IMR-90 (cell line): ENCODE measurements around the gene WNK1. TPM values are rescaled to one million over a fixed set of nuclear protein-coding genes. Genes with fewer than 3 reads are reported as not detected.

Source experiments
- ATAC-seq: fragments of 200-7000 bp; cut with Tn5 transposase; 2 replicates; pipeline ENCODE4 v1.9.1; 2020; ENCODE audit warnings: low read depth, mild to moderate bottlenecking, moderate library complexity
- BruUV-seq: library from RNA; stranded (reverse); fragments of 400-500 nt; replicated peaks from 2 replicates; lab custom pipeline; 2021; lab: Mats Ljungman, UMichigan
- CTCF ChIA-PET: fragments of 300-600 bp; formaldehyde crosslinking; extraction: SDS; loops from one replicate; lab custom pipeline; 2021; ENCODE audit warnings: antibody characterized with exemption; lab: Yijun Ruan, JAX
- POLR2A ChIA-PET: fragments of 300-600 bp; sonication (Branson Sonifier 250); formaldehyde crosslinking; loops from one replicate; lab custom pipeline; 2022; ENCODE audit warnings: antibody characterized with exemption; ENCODE audit not compliant: unreplicated experiment; lab: Charles Lee
- DNase-seq: peaks from one replicate; pipeline ENCODE4 v3.0.0; 2013
- H2AFZ ChIP-seq: replicated peaks from 2 replicates; pipeline ENCODE3; 2013; ENCODE audit warnings: low read length, mild to moderate bottlenecking; ENCODE audit not compliant: poor library complexity
- H2AK5ac ChIP-seq: 2 replicates; pipeline ENCODE4 v1.6.1; 2013; ENCODE audit warnings: low read depth, low read length, inconsistent platforms
- H2AK9ac ChIP-seq: replicated peaks from 2 replicates; pipeline ENCODE3; 2013; ENCODE audit warnings: mild to moderate bottlenecking, low read depth, low read length, moderate library complexity; ENCODE audit not compliant: poor library complexity
- H2BK120ac ChIP-seq: 2 replicates; pipeline ENCODE4 v1.6.1; 2013; ENCODE audit warnings: low read depth, low read length, inconsistent platforms
- H2BK15ac ChIP-seq: 3 replicates; pipeline ENCODE4 v1.6.1; 2013; ENCODE audit warnings: low read depth, low read length, inconsistent platforms
- H2BK20ac ChIP-seq: 2 replicates; pipeline ENCODE4 v1.6.1; 2013; ENCODE audit warnings: low read depth, mild to moderate bottlenecking, inconsistent platforms, low read length, moderate library complexity
- H2BK5ac ChIP-seq: 2 replicates; pipeline ENCODE4 v1.6.1; 2013; ENCODE audit warnings: mild to moderate bottlenecking, low read depth, low read length, inconsistent platforms; ENCODE audit not compliant: poor library complexity, severe bottlenecking
- H3K14ac ChIP-seq: replicated peaks from 2 replicates; pipeline ENCODE4 v1.6.1; 2013; ENCODE audit warnings: low read depth, low read length, inconsistent platforms
- H3K18ac ChIP-seq: 2 replicates; pipeline ENCODE4 v1.6.1; 2013; ENCODE audit warnings: low read depth, low read length, control low read depth
- H3K23ac ChIP-seq: 2 replicates; pipeline ENCODE4 v1.6.1; 2013; ENCODE audit warnings: low read depth, low read length, inconsistent platforms
- H3K27ac ChIP-seq: 2 replicates; pipeline ENCODE4 v1.5.1; 2013; ENCODE audit warnings: mild to moderate bottlenecking, control low read depth, low read length; ENCODE audit not compliant: insufficient read depth
- H3K27me3 ChIP-seq: 2 replicates; pipeline ENCODE4 v1.6.1; 2013; ENCODE audit warnings: low read length; ENCODE audit not compliant: control insufficient read depth, insufficient read depth
- H3K36me3 ChIP-seq: 2 replicates; pipeline ENCODE4 v1.6.1; 2013; ENCODE audit warnings: low read length, mixed read lengths; ENCODE audit not compliant: control insufficient read depth, insufficient read depth
- H3K4ac ChIP-seq: 2 replicates; pipeline ENCODE4 v1.6.1; 2013; ENCODE audit warnings: low read depth, low read length, inconsistent platforms
- H3K4me1 ChIP-seq: 2 replicates; pipeline ENCODE4 v1.6.1; 2013; ENCODE audit warnings: low read length, mixed read lengths; ENCODE audit not compliant: control insufficient read depth, insufficient read depth
- H3K4me2 ChIP-seq: 2 replicates; pipeline ENCODE4 v1.6.1; 2013; ENCODE audit warnings: low read depth, mild to moderate bottlenecking, control low read depth, low read length, moderate library complexity
- H3K4me3 ChIP-seq: 2 replicates; pipeline ENCODE4 v1.5.1; 2013; ENCODE audit warnings: low read depth, mild to moderate bottlenecking, control low read depth, low read length, moderate library complexity; ENCODE audit not compliant: insufficient read depth
- H3K56ac ChIP-seq: 2 replicates; pipeline ENCODE4 v1.6.1; 2013; ENCODE audit warnings: low read length, inconsistent platforms; ENCODE audit not compliant: insufficient read depth; ENCODE audit errors: extremely low read depth
- H3K79me1 ChIP-seq, 2 experiments: 2 replicates each; pipeline ENCODE4 v1.6.1; 2013; ENCODE audit warnings: low read length in 2 of 2, inconsistent platforms in 1 of 2, low read depth in 1 of 2
- H3K9ac ChIP-seq: 2 replicates; pipeline ENCODE4 v1.6.1; 2013; ENCODE audit warnings: low read depth, low read length, control low read depth
- H3K9me1 ChIP-seq: 2 replicates; pipeline ENCODE4 v1.6.1; 2013; ENCODE audit warnings: low read length, inconsistent platforms; ENCODE audit not compliant: insufficient read depth
- H3K9me3 ChIP-seq: 2 replicates; pipeline ENCODE4 v1.6.1; 2013; ENCODE audit warnings: low read length; ENCODE audit not compliant: control insufficient read depth, insufficient read depth
- H4K20me1 ChIP-seq: 2 replicates; pipeline ENCODE4 v1.6.1; 2013; ENCODE audit warnings: low read length, inconsistent platforms; ENCODE audit not compliant: insufficient read depth
- H4K5ac ChIP-seq: 2 replicates; pipeline ENCODE4 v1.6.1; 2013; ENCODE audit warnings: mild to moderate bottlenecking, low read depth, low read length, control low read depth
- H4K8ac ChIP-seq, 2 experiments: 2 replicates each; pipeline ENCODE4 v1.6.1; 2013; ENCODE audit warnings: low read depth in 2 of 2, low read length in 2 of 2, control low read depth in 1 of 2, inconsistent platforms in 1 of 2
- H4K91ac ChIP-seq: 2 replicates; pipeline ENCODE4 v1.6.1; 2013; ENCODE audit warnings: low read depth, low read length, inconsistent platforms; ENCODE audit not compliant: insufficient read depth
- BHLHE40 ChIP-seq: fragments of 150-350 bp; IDR thresholded peaks from 2 replicates; pipeline ENCODE4 v1.6.1; 2016; ENCODE audit warnings: mild to moderate bottlenecking, low read depth, low read length
- CEBPB ChIP-seq: IDR thresholded peaks from 2 replicates; pipeline ENCODE4 v1.6.1; 2012; ENCODE audit warnings: low read depth, low read length, improper control_type of control experiment
- CHD1 ChIP-seq: IDR thresholded peaks from 2 replicates; pipeline ENCODE4 v1.6.1; 2012; ENCODE audit warnings: low read depth, low read length, improper control_type of control experiment
- FOS ChIP-seq: fragments of 150-350 bp; IDR thresholded peaks from 2 replicates; pipeline ENCODE4 v1.6.1; 2016; ENCODE audit warnings: low read depth, low read length
- MAFK ChIP-seq: IDR thresholded peaks from 2 replicates; pipeline ENCODE4 v1.6.1; 2012; ENCODE audit warnings: low read depth, low read length, improper control_type of control experiment
- MAZ ChIP-seq: IDR thresholded peaks from 2 replicates; pipeline ENCODE4 v1.6.1; 2012; ENCODE audit warnings: low read depth, mild to moderate bottlenecking, low read length, improper control_type of control experiment, moderate library complexity, borderline replicate concordance
- MXI1 ChIP-seq: IDR thresholded peaks from 2 replicates; pipeline ENCODE4 v1.6.1; 2012; ENCODE audit warnings: low read depth, mild to moderate bottlenecking, low read length, moderate library complexity, borderline replicate concordance
- NFE2L2 ChIP-seq: fragments of 150-350 bp; IDR thresholded peaks from 2 replicates; pipeline ENCODE4 v1.6.1; 2016; ENCODE audit warnings: low read depth, mild to moderate bottlenecking, low read length
- POLR2A ChIP-seq: IDR thresholded peaks from 2 replicates; pipeline ENCODE4 v1.6.1; 2012; ENCODE audit warnings: mild to moderate bottlenecking, low read depth, low read length
- RAD21 ChIP-seq: IDR thresholded peaks from 2 replicates; pipeline ENCODE4 v1.6.1; 2012; ENCODE audit warnings: low read length, improper control_type of control experiment
- RCOR1 ChIP-seq: IDR thresholded peaks from 2 replicates; pipeline ENCODE4 v1.6.1; 2012; ENCODE audit warnings: mild to moderate bottlenecking, low read length, improper control_type of control experiment; ENCODE audit not compliant: insufficient replicate concordance
- RFX5 ChIP-seq: IDR thresholded peaks from 2 replicates; pipeline ENCODE4 v1.8.0; 2012; ENCODE audit warnings: low read depth, mild to moderate bottlenecking, low read length, moderate library complexity
- SMC3 ChIP-seq: fragments of 150-350 bp; IDR thresholded peaks from 2 replicates; pipeline ENCODE4 v1.6.1; 2016; ENCODE audit warnings: low read depth, mild to moderate bottlenecking, antibody characterized with exemption, low read length, moderate library complexity
- WGBS, 2 experiments: methylation state at CpG; one replicate each; pipeline versions ENCODE4 v1.1.5 to v1.1.7; 2013; ENCODE audit warnings: missing lambda C conversion rate in 2 of 2; ENCODE audit not compliant: insufficient read length in 1 of 2; ENCODE audit errors: extremely low coverage in 2 of 2; 5-methylcytosine and 5-hydroxymethylcytosine counted together
- dilution Hi-C: fragments of 300-500 bp; cut with HindIII; formaldehyde crosslinking; loops from one replicate; pipeline ENCODE4 v1.14.3; 2018; ENCODE audit warnings: low sequenced_read_pairs; ENCODE audit not compliant: unreplicated experiment
- in situ Hi-C: fragments of 300-500 bp; cut with MboI; formaldehyde crosslinking; loops from 3 replicates; pipeline ENCODE4 v1.14.3; 2019; ENCODE audit warnings: low sequenced_read_pairs, inconsistent platforms, mixed read lengths
- intact Hi-C: fragments of 100-400 bp; cut with micrococcal nuclease; formaldehyde crosslinking; loops from 2 replicates; pipeline ENCODE4 v1.10.0; 2022
- polyA plus RNA-seq, 3 experiments: library from polyadenylated mRNA; depleted of rRNA; stranded (reverse); fragments of >200 nt; gene quantifications; 2 replicates each; pipeline ENCODE4 v1.2.3, GENCODE V29; 2012; ENCODE audit warnings: low replicate concordance in 1 of 3
- total RNA-seq: library from RNA; depleted of rRNA; stranded (reverse); fragments of >200 nt; gene quantifications from 2 replicates; pipeline ENCODE4 v1.2.3, GENCODE V29; 2012
- TF ChIP-seq, protein P1 (sequence below): fragments of 150-350 bp; IDR thresholded peaks from 2 replicates; pipeline ENCODE4 v1.6.1; 2017; ENCODE audit warnings: mild to moderate bottlenecking, antibody characterized with exemption, low read length, low read depth
- TF ChIP-seq, protein P2 (sequence below): fragments of 150-350 bp; IDR thresholded peaks from 2 replicates; pipeline ENCODE4 v1.6.1; 2016; ENCODE audit warnings: low read depth, mild to moderate bottlenecking, low read length, moderate library complexity, borderline replicate concordance
- TF ChIP-seq, protein P3 (sequence below): conservative IDR thresholded peaks from 2 replicates; pipeline ENCODE4 v1.5.1; 2012; ENCODE audit warnings: mild to moderate bottlenecking, low read depth, low read length, improper control_type of control experiment

Gene WNK1
- total and polyA plus RNA-seq, 2 of the 4 experiments (the other 2 are of a cell fraction) = 36.9 to 42.8 TPM

DNA sequence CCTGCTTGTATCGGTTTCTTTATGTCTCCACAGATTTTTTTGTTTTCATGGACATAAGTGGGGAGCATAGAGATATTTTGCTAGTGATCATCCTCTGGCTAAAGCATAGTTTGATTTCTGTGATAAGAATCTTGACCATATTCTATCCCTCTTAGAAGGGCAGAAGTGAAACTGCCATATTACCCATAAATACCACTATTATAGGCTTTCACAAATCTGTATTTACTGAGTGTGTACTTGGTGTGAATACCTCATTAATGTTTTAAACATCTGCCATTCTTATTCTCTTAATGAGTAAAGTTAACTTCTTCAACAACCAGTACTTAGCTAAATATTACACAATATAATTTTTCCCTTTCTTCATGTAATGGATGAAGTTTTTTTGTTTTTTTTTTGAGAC lies 16.1 kb downstream of the WNK1 start:
- POLR2A ChIA-PET = no interaction called here
- Histone ChIP-seq H3K9me1 (peaks cover 7% of the 10 kb centered on the region), H3K9ac (no peak overlapping the region), H3K18ac (no peak overlapping the region), H4K8ac (no peak overlapping the region), H4K20me1 (peaks cover 37% of the 10 kb centered on the region), H3K4ac (no peak overlapping the region), H3K27me3 (no peaks in the 10 kb centered on the region), H4K91ac (no peak overlapping the region), H3K79me1 (peaks cover 13 to 42% of the 10 kb centered on the region in 2 experiments), H2BK5ac (no peak overlapping the region), H3K56ac (no peak overlapping the region), H3K27ac (no peak overlapping the region), H3K4me1 (no peaks in the 10 kb centered on the region), H3K14ac (no peak overlapping the region), H2AFZ (no peak overlapping the region), H2AK5ac (no peak overlapping the region), H3K4me3 (no peak overlapping the region), H2BK120ac (no peak overlapping the region), H3K9me3 (no peaks in the 10 kb centered on the region), H2BK20ac (no peak overlapping the region), H2AK9ac (no peak overlapping the region), H4K5ac (no peak overlapping the region), H3K4me2 (no peak overlapping the region), H3K23ac (no peak overlapping the region), H3K36me3 (no peaks in the 10 kb centered on the region; the same call in 1 of the 2 replicates), H2BK15ac (no peak overlapping the region)
- ATAC-seq (no peak), DNase-seq (no peak)
- CTCF ChIA-PET = interaction anchor here (0.6 kb wide), 2 partner anchors 64 to 165 kb away, joined by 3 read pairs; no protein-coding TSS in a partner anchor
- no TSS peak for BruUV-seq
- TF ChIP-seq MAFK (no peak), POLR2A (no peak), MAZ (no peak), SMC3 (no peak), RAD21 (no peak), FOS (no peak), CEBPB (no peak), NFE2L2 (no peak), RCOR1 (no peak), MXI1 (no peak), RFX5 (no peak), BHLHE40 (no peak), CHD1 (no peak)
- TF ChIP-seq, protein P1, sequence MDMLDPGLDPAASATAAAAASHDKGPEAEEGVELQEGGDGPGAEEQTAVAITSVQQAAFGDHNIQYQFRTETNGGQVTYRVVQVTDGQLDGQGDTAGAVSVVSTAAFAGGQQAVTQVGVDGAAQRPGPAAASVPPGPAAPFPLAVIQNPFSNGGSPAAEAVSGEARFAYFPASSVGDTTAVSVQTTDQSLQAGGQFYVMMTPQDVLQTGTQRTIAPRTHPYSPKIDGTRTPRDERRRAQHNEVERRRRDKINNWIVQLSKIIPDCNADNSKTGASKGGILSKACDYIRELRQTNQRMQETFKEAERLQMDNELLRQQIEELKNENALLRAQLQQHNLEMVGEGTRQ = no peak
- TF ChIP-seq, protein P2, sequence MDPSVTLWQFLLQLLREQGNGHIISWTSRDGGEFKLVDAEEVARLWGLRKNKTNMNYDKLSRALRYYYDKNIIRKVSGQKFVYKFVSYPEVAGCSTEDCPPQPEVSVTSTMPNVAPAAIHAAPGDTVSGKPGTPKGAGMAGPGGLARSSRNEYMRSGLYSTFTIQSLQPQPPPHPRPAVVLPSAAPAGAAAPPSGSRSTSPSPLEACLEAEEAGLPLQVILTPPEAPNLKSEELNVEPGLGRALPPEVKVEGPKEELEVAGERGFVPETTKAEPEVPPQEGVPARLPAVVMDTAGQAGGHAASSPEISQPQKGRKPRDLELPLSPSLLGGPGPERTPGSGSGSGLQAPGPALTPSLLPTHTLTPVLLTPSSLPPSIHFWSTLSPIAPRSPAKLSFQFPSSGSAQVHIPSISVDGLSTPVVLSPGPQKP = no peak
- TF ChIP-seq, protein P3, sequence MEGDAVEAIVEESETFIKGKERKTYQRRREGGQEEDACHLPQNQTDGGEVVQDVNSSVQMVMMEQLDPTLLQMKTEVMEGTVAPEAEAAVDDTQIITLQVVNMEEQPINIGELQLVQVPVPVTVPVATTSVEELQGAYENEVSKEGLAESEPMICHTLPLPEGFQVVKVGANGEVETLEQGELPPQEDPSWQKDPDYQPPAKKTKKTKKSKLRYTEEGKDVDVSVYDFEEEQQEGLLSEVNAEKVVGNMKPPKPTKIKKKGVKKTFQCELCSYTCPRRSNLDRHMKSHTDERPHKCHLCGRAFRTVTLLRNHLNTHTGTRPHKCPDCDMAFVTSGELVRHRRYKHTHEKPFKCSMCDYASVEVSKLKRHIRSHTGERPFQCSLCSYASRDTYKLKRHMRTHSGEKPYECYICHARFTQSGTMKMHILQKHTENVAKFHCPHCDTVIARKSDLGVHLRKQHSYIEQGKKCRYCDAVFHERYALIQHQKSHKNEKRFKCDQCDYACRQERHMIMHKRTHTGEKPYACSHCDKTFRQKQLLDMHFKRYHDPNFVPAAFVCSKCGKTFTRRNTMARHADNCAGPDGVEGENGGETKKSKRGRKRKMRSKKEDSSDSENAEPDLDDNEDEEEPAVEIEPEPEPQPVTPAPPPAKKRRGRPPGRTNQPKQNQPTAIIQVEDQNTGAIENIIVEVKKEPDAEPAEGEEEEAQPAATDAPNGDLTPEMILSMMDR = no peak
- dilution Hi-C loops = no loop called here
- WGBS, 2 experiments = no CpG with 5 or more reads among the region's 1 CpG
- in situ Hi-C loops = no loop called here
- intact Hi-C loops = no loop called here
